HepG2 (cell line): ENCODE results near the gene SDR39U1. TPM values are rescaled to one million over a fixed set of nuclear protein-coding genes. Genes with fewer than 3 reads are reported as not detected.
A peak's percentile ranks its signal among the peaks of the same experiment; 100 is the strongest.

ENCODE experiments used
- DDIT3 ChIP-seq: sonication (generic); formaldehyde crosslinking; IDR thresholded peaks from 2 replicates; pipeline ENCODE4 v1.4.0; 2020; ENCODE audit warnings: mild to moderate bottlenecking, missing genetic modification reagents
- DNMT3B ChIP-seq: conservative IDR thresholded peaks from 2 replicates; pipeline ENCODE4 v1.6.1; 2016; ENCODE audit warnings: missing biosample characterization, control low read depth
- HMGA1 ChIP-seq: sonication (generic); formaldehyde crosslinking; conservative IDR thresholded peaks from 2 replicates; pipeline ENCODE4 v1.4.0; 2020; ENCODE audit warnings: missing genetic modification reagents
- IRF2 ChIP-seq: IDR thresholded peaks from 2 replicates; pipeline ENCODE4 v1.6.1; 2018; ENCODE audit warnings: missing genetic modification reagents, missing compliant biosample characterization
- KDM5A ChIP-seq: fragments of 200-600 bp; sonication (generic); IDR thresholded peaks from 2 replicates; pipeline ENCODE4 v1.7.0; 2018; ENCODE audit warnings: antibody characterized with exemption, mild to moderate bottlenecking, low read length, borderline replicate concordance
- NFE2L2 ChIP-seq: fragments of 150-350 bp; IDR thresholded peaks from 2 replicates; pipeline ENCODE4 v1.6.1; 2014; ENCODE audit warnings: low read length
- PHB2 ChIP-seq: fragments of 450-650 bp; IDR thresholded peaks from 2 replicates; pipeline ENCODE4 v1.6.1; 2018; ENCODE audit not compliant: partially characterized antibody
- TBP ChIP-seq: sonication (generic); formaldehyde crosslinking; IDR thresholded peaks from 2 replicates; pipeline ENCODE4 v1.5.0; 2020; ENCODE audit warnings: missing genetic modification reagents
- TBX2 ChIP-seq: sonication (generic); formaldehyde crosslinking; IDR thresholded peaks from 2 replicates; pipeline ENCODE4 v1.5.0; 2020; ENCODE audit warnings: missing genetic modification reagents, mild to moderate bottlenecking, borderline replicate concordance
- ZBTB14 ChIP-seq: sonication (generic); formaldehyde crosslinking; IDR thresholded peaks from 2 replicates; pipeline ENCODE4 v1.4.0; 2020; ENCODE audit warnings: missing genetic modification reagents
- ZFP41 ChIP-seq: sonication (generic); formaldehyde crosslinking; IDR thresholded peaks from 2 replicates; pipeline ENCODE4 v1.4.0; 2020; ENCODE audit warnings: mild to moderate bottlenecking, missing genetic modification reagents, borderline replicate concordance
- ZKSCAN5 ChIP-seq: sonication (generic); formaldehyde crosslinking; IDR thresholded peaks from 2 replicates; pipeline ENCODE4 v1.5.1; 2020; ENCODE audit warnings: mild to moderate bottlenecking, missing genetic modification reagents
- ZNF350 ChIP-seq: sonication (generic); formaldehyde crosslinking; IDR thresholded peaks from 2 replicates; pipeline ENCODE4 v1.4.0; 2020; ENCODE audit warnings: mild to moderate bottlenecking, low read depth, missing genetic modification reagents, borderline replicate concordance
- ZNF382 ChIP-seq: sonication (generic); formaldehyde crosslinking; IDR thresholded peaks from 2 replicates; pipeline ENCODE4 v1.5.0; 2020; ENCODE audit warnings: missing genetic modification reagents, mild to moderate bottlenecking, borderline replicate concordance
- ZNF383 ChIP-seq: sonication (generic); formaldehyde crosslinking; IDR thresholded peaks from 2 replicates; pipeline ENCODE4 v1.4.0; 2020; ENCODE audit warnings: missing genetic modification reagents, mild to moderate bottlenecking, borderline replicate concordance
- ZNF431 ChIP-seq: sonication (generic); formaldehyde crosslinking; IDR thresholded peaks from 2 replicates; pipeline ENCODE4 v1.9.0; 2022; ENCODE audit warnings: missing genetic modification reagents, low read depth, mild to moderate bottlenecking, borderline replicate concordance
- ZNF580 ChIP-seq: IDR thresholded peaks from 2 replicates; pipeline ENCODE4 v1.6.1; 2016; ENCODE audit warnings: low read depth, borderline replicate concordance
- ZNF660 ChIP-seq: sonication (generic); formaldehyde crosslinking; IDR thresholded peaks from 2 replicates; pipeline ENCODE4 v1.5.1; 2020; ENCODE audit warnings: mild to moderate bottlenecking, low read depth, missing genetic modification reagents, borderline replicate concordance
- ZNF883 ChIP-seq: sonication (generic); formaldehyde crosslinking; IDR thresholded peaks from 2 replicates; pipeline ENCODE4 v1.5.1; 2020; ENCODE audit warnings: mild to moderate bottlenecking, missing genetic modification reagents; ENCODE audit errors: not compliant biosample characterization
- polyA plus RNA-seq, 8 experiments: library from polyadenylated mRNA; depleted of rRNA in 3 of 8; stranded (reverse) in 7 of 8; unstranded in 1 of 8; fragments of >200 nt; fragmentation: Illumina TruSeq in 4 of 8; extraction: Trizol in 4 of 8; gene quantifications; 2 replicates each; pipeline versions ENCODE4 v1.2.1 to v1.2.3, GENCODE V29; 2011 to 2016; ENCODE audit warnings: low read depth in 4 of 8, missing spikeins in 1 of 8, mixed read lengths in 1 of 8; ENCODE audit not compliant: insufficient read depth in 1 of 8
- total RNA-seq, 5 experiments: library from RNA; depleted of rRNA; stranded (reverse); fragments of >200 nt; fragmentation: Illumina TruSeq; extraction: Trizol; gene quantifications; 2 replicates each; pipeline ENCODE4 v1.2.3, GENCODE V29; 2016; ENCODE audit warnings: low read depth in 1 of 5
- TF ChIP-seq, protein P1 (sequence below): sonication (generic); formaldehyde crosslinking; IDR thresholded peaks from 2 replicates; pipeline ENCODE4 v1.5.0; 2020; ENCODE audit warnings: missing genetic modification reagents
- TF ChIP-seq, protein P2 (sequence below), 2 experiments: sonication (generic) in 1 of 2; formaldehyde crosslinking in 1 of 2; IDR thresholded peaks; 2 replicates each; pipeline versions ENCODE4 v1.5.1 to v1.6.1; 2011 to 2020; ENCODE audit warnings: borderline replicate concordance in 1 of 2, low read depth in 1 of 2, low read length in 1 of 2, mild to moderate bottlenecking in 1 of 2, missing genetic modification reagents in 1 of 2, moderate library complexity in 1 of 2
- TF ChIP-seq, protein P3 (sequence below): sonication (generic); formaldehyde crosslinking; IDR thresholded peaks from 2 replicates; pipeline ENCODE4 v1.9.0; 2021; ENCODE audit warnings: missing genetic modification reagents, borderline replicate concordance

Gene SDR39U1
- total and polyA plus RNA-seq, 2 of the 13 experiments (the other 11 are each of a cell fraction or from before 2014, with no cell fraction given) = 34.4 to 129 TPM

DNA sequence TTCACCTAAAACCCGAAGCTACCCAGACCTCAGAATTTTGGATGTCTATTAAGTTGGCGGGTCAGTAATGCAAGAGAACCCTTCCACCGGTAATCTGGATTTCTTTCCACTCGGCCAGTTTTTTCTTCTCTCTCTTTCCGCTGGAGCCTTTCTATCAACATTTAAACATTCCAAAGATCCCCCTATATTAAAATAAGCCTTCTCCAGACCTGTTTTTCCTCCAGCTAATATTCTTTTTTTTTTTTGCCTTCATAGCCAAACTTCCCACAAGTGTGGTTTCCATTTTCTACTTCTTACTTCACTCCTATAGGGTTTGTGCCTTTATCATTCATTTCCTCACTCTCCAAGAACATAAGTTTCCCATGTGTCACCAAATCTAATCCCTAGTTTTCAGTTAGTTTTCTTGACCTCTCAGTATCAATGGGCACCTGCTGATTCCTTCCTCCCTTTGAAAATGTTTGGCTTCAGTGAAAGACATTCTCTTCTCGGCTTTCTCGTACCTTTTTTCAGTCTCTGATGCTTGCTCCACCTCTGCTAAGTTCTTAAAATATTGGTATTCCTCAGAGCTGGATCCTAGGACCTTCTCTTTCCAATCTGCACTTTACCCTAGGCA lies 583 bp upstream of the SDR39U1 start (continued):
- TF ChIP-seq ZKSCAN5 (CRISPR knock-in tag) (no peak), PHB2 (no peak), ZNF383 (CRISPR knock-in tag) (no peak), IRF2 (no peak), ZNF580 (no peak), TBP (CRISPR knock-in tag) (no peak), HMGA1 (CRISPR knock-in tag) (0 out of 2 replicates have a peak, but pooled peaks have one; percentile 41), ZNF660 (CRISPR knock-in tag) (no peak), ZBTB14 (CRISPR knock-in tag) (no peak), TBX2 (CRISPR knock-in tag) (peak; percentile 4; the same call in 1 of the 2 replicates), ZNF883 (no peak), ZNF382 (CRISPR knock-in tag) (no peak), DNMT3B (CRISPR knock-in tag) (no peak), ZFP41 (CRISPR knock-in tag) (no peak), DDIT3 (CRISPR knock-in tag) (no peak), ZNF431 (no peak), ZNF350 (no peak), NFE2L2 (no peak), KDM5A (peak; percentile 97)
- TF ChIP-seq, protein P1, sequence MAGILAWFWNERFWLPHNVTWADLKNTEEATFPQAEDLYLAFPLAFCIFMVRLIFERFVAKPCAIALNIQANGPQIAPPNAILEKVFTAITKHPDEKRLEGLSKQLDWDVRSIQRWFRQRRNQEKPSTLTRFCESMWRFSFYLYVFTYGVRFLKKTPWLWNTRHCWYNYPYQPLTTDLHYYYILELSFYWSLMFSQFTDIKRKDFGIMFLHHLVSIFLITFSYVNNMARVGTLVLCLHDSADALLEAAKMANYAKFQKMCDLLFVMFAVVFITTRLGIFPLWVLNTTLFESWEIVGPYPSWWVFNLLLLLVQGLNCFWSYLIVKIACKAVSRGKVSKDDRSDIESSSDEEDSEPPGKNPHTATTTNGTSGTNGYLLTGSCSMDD (CRISPR knock-in tag) = no peak
- TF ChIP-seq, protein P2, sequence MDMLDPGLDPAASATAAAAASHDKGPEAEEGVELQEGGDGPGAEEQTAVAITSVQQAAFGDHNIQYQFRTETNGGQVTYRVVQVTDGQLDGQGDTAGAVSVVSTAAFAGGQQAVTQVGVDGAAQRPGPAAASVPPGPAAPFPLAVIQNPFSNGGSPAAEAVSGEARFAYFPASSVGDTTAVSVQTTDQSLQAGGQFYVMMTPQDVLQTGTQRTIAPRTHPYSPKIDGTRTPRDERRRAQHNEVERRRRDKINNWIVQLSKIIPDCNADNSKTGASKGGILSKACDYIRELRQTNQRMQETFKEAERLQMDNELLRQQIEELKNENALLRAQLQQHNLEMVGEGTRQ (IDR thresholded peaks at IDR 0.05; ENCODE audit: low read depth, low read length) = no peak
- TF ChIP-seq, protein P2 (CRISPR knock-in tag; IDR thresholded peaks at IDR 0.05; ENCODE audit: borderline replicate concordance) = no peak
- TF ChIP-seq, protein P3, sequence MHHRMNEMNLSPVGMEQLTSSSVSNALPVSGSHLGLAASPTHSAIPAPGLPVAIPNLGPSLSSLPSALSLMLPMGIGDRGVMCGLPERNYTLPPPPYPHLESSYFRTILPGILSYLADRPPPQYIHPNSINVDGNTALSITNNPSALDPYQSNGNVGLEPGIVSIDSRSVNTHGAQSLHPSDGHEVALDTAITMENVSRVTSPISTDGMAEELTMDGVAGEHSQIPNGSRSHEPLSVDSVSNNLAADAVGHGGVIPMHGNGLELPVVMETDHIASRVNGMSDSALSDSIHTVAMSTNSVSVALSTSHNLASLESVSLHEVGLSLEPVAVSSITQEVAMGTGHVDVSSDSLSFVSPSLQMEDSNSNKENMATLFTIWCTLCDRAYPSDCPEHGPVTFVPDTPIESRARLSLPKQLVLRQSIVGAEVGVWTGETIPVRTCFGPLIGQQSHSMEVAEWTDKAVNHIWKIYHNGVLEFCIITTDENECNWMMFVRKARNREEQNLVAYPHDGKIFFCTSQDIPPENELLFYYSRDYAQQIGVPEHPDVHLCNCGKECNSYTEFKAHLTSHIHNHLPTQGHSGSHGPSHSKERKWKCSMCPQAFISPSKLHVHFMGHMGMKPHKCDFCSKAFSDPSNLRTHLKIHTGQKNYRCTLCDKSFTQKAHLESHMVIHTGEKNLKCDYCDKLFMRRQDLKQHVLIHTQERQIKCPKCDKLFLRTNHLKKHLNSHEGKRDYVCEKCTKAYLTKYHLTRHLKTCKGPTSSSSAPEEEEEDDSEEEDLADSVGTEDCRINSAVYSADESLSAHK (CRISPR knock-in tag) = no peak; the same call in 1 of the 2 replicates
